Suprapubic skin (tissue), 4 donors: Measurements from ENCODE around the gene CDK5.

Source experiments
- CTCF ChIP-seq, 2 donors: fragments of 200-600 bp in 1 of 2; fragments of 450-650 bp in 1 of 2; sonication (generic) in 1 of 2; IDR thresholded peaks; one replicate each; pipeline ENCODE4 v1.5.1; 2016 to 2019; ENCODE audit warnings: antibody characterized with exemption in 2 of 2, mild to moderate bottlenecking in 1 of 2, moderate library complexity in 1 of 2
- POLR2A ChIP-seq, 2 donors: fragments of 450-650 bp; IDR thresholded peaks; one replicate each; pipeline ENCODE4 v1.6.1; 2017; ENCODE audit warnings: antibody characterized with exemption in 2 of 2, mild to moderate bottlenecking in 2 of 2, moderate library complexity in 2 of 2
- POLR2AphosphoS5 ChIP-seq, 3 donors: sonication (generic); formaldehyde crosslinking; IDR thresholded peaks; one replicate each; pipeline ENCODE4 v1.6.1; 2017; ENCODE audit warnings: antibody characterized with exemption in 3 of 3

- no peak for TF ChIP-seq POLR2A (IDR thresholded peaks at IDR 0.05)
- no peak for TF ChIP-seq CTCF (IDR thresholded peaks at IDR 0.05)
- TF ChIP-seq POLR2AphosphoS5 (IDR thresholded peaks at IDR 0.05), result no peak
Observed at GRCh38 chr7:151020231-151020630, 37.5 kb downstream of the CDK5 start.
